SK-N-SH treated with all-trans-retinoic acid at 6 μM for 48 hours (cell line): ENCODE measurements around the gene SMAD6.

Source experiments
- ATAC-seq: fragments of 200-7000 bp; cut with Tn5 transposase; 3 replicates; pipeline ENCODE4 v1.9.1; 2020; ENCODE audit warnings: mild to moderate bottlenecking, moderate library complexity
- ARNTL ChIP-seq: fragments of 450-650 bp; formaldehyde crosslinking; IDR thresholded peaks from 2 replicates; pipeline ENCODE4 v1.5.0; 2020; ENCODE audit warnings: low read depth, mild to moderate bottlenecking, moderate library complexity, borderline replicate concordance
- CREB5 ChIP-seq: fragments of 250-450 bp; sonication (Bioruptor Pico); IDR thresholded peaks from 2 replicates; pipeline ENCODE4 v1.5.1; 2020; ENCODE audit warnings: low read depth, mild to moderate bottlenecking, moderate library complexity
- CSDC2 ChIP-seq: fragments of 250-450 bp; sonication (Bioruptor Pico); IDR thresholded peaks from 2 replicates; pipeline ENCODE4 v1.5.0; 2020; ENCODE audit warnings: mild to moderate bottlenecking, moderate library complexity
- CSRNP3 ChIP-seq: fragments of 250-450 bp; sonication (Bioruptor Pico); IDR thresholded peaks from 2 replicates; pipeline ENCODE4 v1.5.1; 2021; ENCODE audit warnings: mild to moderate bottlenecking, moderate library complexity
- ESRRG ChIP-seq: fragments of 250-450 bp; sonication (Bioruptor Pico); IDR thresholded peaks from 2 replicates; pipeline ENCODE4 v1.6.1; 2021; ENCODE audit warnings: mild to moderate bottlenecking
- GLIS3 ChIP-seq: fragments of 250-450 bp; sonication (Bioruptor Pico); IDR thresholded peaks from 2 replicates; pipeline ENCODE4 v1.5.0; 2020; ENCODE audit warnings: mild to moderate bottlenecking, moderate library complexity
- ISL1 ChIP-seq: fragments of 250-450 bp; sonication (Bioruptor Pico); IDR thresholded peaks from 2 replicates; pipeline ENCODE4 v2.1.2; 2022; ENCODE audit warnings: mild to moderate bottlenecking, moderate library complexity
- OSR1 ChIP-seq: fragments of 250-450 bp; sonication (Bioruptor Pico); IDR thresholded peaks from 2 replicates; pipeline ENCODE4 v1.8.0; 2022; ENCODE audit warnings: moderate library complexity, mild to moderate bottlenecking, inconsistent platforms
- PATZ1 ChIP-seq: fragments of 250-450 bp; sonication (Bioruptor Pico); IDR thresholded peaks from 2 replicates; pipeline ENCODE4 v1.8.0; 2020; ENCODE audit warnings: mild to moderate bottlenecking, moderate library complexity, borderline replicate concordance
- POU6F1 ChIP-seq: fragments of 250-450 bp; sonication (Bioruptor Pico); IDR thresholded peaks from 2 replicates; pipeline ENCODE4 v1.8.0; 2021; ENCODE audit warnings: low read depth, mild to moderate bottlenecking, moderate library complexity, borderline replicate concordance
- PPARA ChIP-seq: fragments of 250-450 bp; sonication (Bioruptor Pico); IDR thresholded peaks from 2 replicates; pipeline ENCODE4 v1.5.0; 2020; ENCODE audit warnings: mild to moderate bottlenecking, borderline replicate concordance
- RARB ChIP-seq: fragments of 250-450 bp; sonication (Bioruptor Pico); IDR thresholded peaks from 2 replicates; pipeline ENCODE4 v1.8.0; 2021; ENCODE audit warnings: mild to moderate bottlenecking, moderate library complexity
- SNAI2 ChIP-seq: fragments of 250-450 bp; sonication (Bioruptor Pico); IDR thresholded peaks from 2 replicates; pipeline ENCODE4 v1.5.0; 2020; ENCODE audit warnings: mild to moderate bottlenecking, moderate library complexity
- TCF4 ChIP-seq: fragments of 250-450 bp; sonication (Bioruptor Pico); IDR thresholded peaks from 2 replicates; pipeline ENCODE4 v1.8.0; 2021; ENCODE audit warnings: mild to moderate bottlenecking, moderate library complexity, borderline replicate concordance
- TOX ChIP-seq: fragments of 250-450 bp; sonication (Bioruptor Pico); IDR thresholded peaks from 2 replicates; pipeline ENCODE4 v1.8.0; 2021; ENCODE audit warnings: mild to moderate bottlenecking, moderate library complexity, borderline replicate concordance
- TSHZ2 ChIP-seq: fragments of 250-450 bp; sonication (Bioruptor Pico); IDR thresholded peaks from 2 replicates; pipeline ENCODE4 v1.5.0; 2020; ENCODE audit warnings: mild to moderate bottlenecking, moderate library complexity
- ZC3H10 ChIP-seq: fragments of 250-450 bp; sonication (Bioruptor Pico); IDR thresholded peaks from 2 replicates; pipeline ENCODE4 v1.5.1; 2021; ENCODE audit warnings: mild to moderate bottlenecking, moderate library complexity
- ZFP3 ChIP-seq: fragments of 250-450 bp; sonication (Bioruptor Pico); IDR thresholded peaks from 2 replicates; pipeline ENCODE4 v1.5.0; 2020; ENCODE audit warnings: mild to moderate bottlenecking, moderate library complexity
- ZFP30 ChIP-seq: fragments of 450-650 bp; formaldehyde crosslinking; IDR thresholded peaks from 2 replicates; pipeline ENCODE4 v1.5.0; 2022; ENCODE audit warnings: mild to moderate bottlenecking, moderate library complexity
- ZNF565 ChIP-seq: fragments of 450-650 bp; formaldehyde crosslinking; conservative IDR thresholded peaks from 2 replicates; pipeline ENCODE4 v1.5.0; 2020; ENCODE audit warnings: low read depth, mild to moderate bottlenecking, moderate library complexity
- ZNF70 ChIP-seq: fragments of 450-650 bp; formaldehyde crosslinking; IDR thresholded peaks from 2 replicates; pipeline ENCODE4 v1.5.0; 2020; ENCODE audit warnings: mild to moderate bottlenecking, moderate library complexity
- ZNF8 ChIP-seq: fragments of 450-650 bp; formaldehyde crosslinking; IDR thresholded peaks from 2 replicates; pipeline ENCODE4 v1.5.0; 2020; ENCODE audit warnings: mild to moderate bottlenecking, moderate library complexity

Gene SMAD6

GRCh38 chr15:66738595-66738994 is 36.6 kb downstream of the SMAD6 start:
- no peak for ATAC-seq
- no peak for TF ChIP-seq SNAI2 (CRISPR knock-in tag)
- no peak for TF ChIP-seq ESRRG (CRISPR knock-in tag)
- no peak for TF ChIP-seq CSDC2 (CRISPR knock-in tag)
- no peak for TF ChIP-seq ISL1 (CRISPR knock-in tag)
- TF ChIP-seq TSHZ2 (CRISPR knock-in tag), result no peak
- no peak for TF ChIP-seq PATZ1 (CRISPR knock-in tag)
- TF ChIP-seq ARNTL (CRISPR knock-in tag), result no peak
- TF ChIP-seq PPARA, result no peak

- TF ChIP-seq ZNF8 (CRISPR knock-in tag), result no peak
- no peak for TF ChIP-seq ZNF70 (CRISPR knock-in tag)
- TF ChIP-seq POU6F1 (CRISPR knock-in tag), result no peak
- no peak for TF ChIP-seq CSRNP3 (CRISPR knock-in tag)
- TF ChIP-seq ESRRG (CRISPR knock-in tag), result no peak
- no peak for TF ChIP-seq CSDC2 (CRISPR knock-in tag)
- no peak for TF ChIP-seq ARNTL (CRISPR knock-in tag)
- no peak for TF ChIP-seq CREB5 (CRISPR knock-in tag)
- no peak for TF ChIP-seq ISL1 (CRISPR knock-in tag)
- no peak for TF ChIP-seq GLIS3 (CRISPR knock-in tag)
- TF ChIP-seq TCF4 (CRISPR knock-in tag), result no peak
- no peak for TF ChIP-seq PPARA
- TF ChIP-seq RARB (CRISPR knock-in tag), result no peak
- no peak for TF ChIP-seq ZFP30
- TF ChIP-seq OSR1 (CRISPR knock-in tag), result no peak
- no peak for TF ChIP-seq ZNF565 (CRISPR knock-in tag)
- TF ChIP-seq ZFP3 (CRISPR knock-in tag), result no peak
- no peak for TF ChIP-seq TOX (CRISPR knock-in tag)
- no peak for TF ChIP-seq TSHZ2 (CRISPR knock-in tag)
- no peak for TF ChIP-seq ZC3H10 (CRISPR knock-in tag)
- no peak for ATAC-seq
Observed at GRCh38 chr15:66739287-66739686, 37.3 kb downstream of the SMAD6 start.
